B cell (primary cell): ENCODE measurements around the gene SLC9A3. TPM values are rescaled to one million over a fixed set of nuclear protein-coding genes. Genes with fewer than 3 reads are reported as not detected.

Experiments used
- ATAC-seq: fragments of 200-7000 bp; cut with Tn5 transposase; one replicate; pipeline ENCODE4 v1.10.0; 2021; ENCODE audit warnings: low read depth, mild to moderate bottlenecking, moderate number of reproducible peaks, moderate library complexity
- CTCF ChIA-PET: fragments of 350-600 bp; sonication (Branson Sonifier 250); formaldehyde crosslinking; loops from one replicate; lab custom pipeline; 2021; ENCODE audit warnings: antibody characterized with exemption, inconsistent platforms; lab: Charles Lee
- POLR2A ChIA-PET: fragments of 350-600 bp; sonication (Branson Sonifier 250); formaldehyde crosslinking; loops from one replicate; lab custom pipeline; 2021; ENCODE audit warnings: antibody characterized with exemption; lab: Charles Lee
- DNase-seq: peaks from one replicate; pipeline ENCODE4 v3.0.0; 2013
- H2AFZ ChIP-seq: 2 replicates; pipeline ENCODE4 v1.6.1; 2012; ENCODE audit warnings: mild to moderate bottlenecking, low read depth, low read length; ENCODE audit not compliant: insufficient read depth, poor library complexity, severe bottlenecking
- H3K27ac ChIP-seq, 2 donors: 1 replicate in 1 of 2; 2 replicates in 1 of 2; pipeline ENCODE4 v1.5.1; 2012 to 2013; ENCODE audit warnings: low read length in 2 of 2, mild to moderate bottlenecking in 2 of 2, moderate library complexity in 1 of 2
- H3K27me3 ChIP-seq, 4 experiments: fragments of 200-600 bp in 1 of 4; sonication (generic) in 1 of 4; replicated peaks in 1 of 4; 1 replicate in 2 of 4; 2 replicates in 2 of 4; pipeline versions ENCODE4 v1.6.1 to v1.7.0; 2013 to 2016; ENCODE audit warnings: low read length in 3 of 4, mild to moderate bottlenecking in 2 of 4, mixed read lengths in 1 of 4, moderate library complexity in 1 of 4; ENCODE audit not compliant: insufficient read depth in 4 of 4, control insufficient read depth in 3 of 4; ENCODE audit errors: control extremely low read depth in 1 of 4
- H3K36me3 ChIP-seq, 2 experiments: replicated peaks in 1 of 2; 1 replicate in 1 of 2; 2 replicates in 1 of 2; pipeline versions ENCODE4 v1.6.1 to v1.7.1; 2013; ENCODE audit warnings: low read length in 1 of 2; ENCODE audit not compliant: insufficient read depth in 2 of 2, control insufficient read depth in 1 of 2; ENCODE audit errors: control extremely low read depth in 1 of 2, extremely low read depth in 1 of 2
- H3K4me1 ChIP-seq, 2 donors: fragments of 200-600 bp in 1 of 2; sonication (generic) in 1 of 2; 1 replicate in 1 of 2; 2 replicates in 1 of 2; pipeline versions ENCODE4 v1.5.1 to v1.6.1; 2013 to 2017; ENCODE audit warnings: low read length in 2 of 2; ENCODE audit not compliant: control insufficient read depth in 2 of 2, insufficient read depth in 2 of 2
- H3K4me2 ChIP-seq: replicated peaks from 2 replicates; pipeline ENCODE3; 2012; ENCODE audit warnings: mild to moderate bottlenecking, low read depth, low read length; ENCODE audit not compliant: poor library complexity, severe bottlenecking
- H3K4me3 ChIP-seq, 5 experiments: fragments of 200-600 bp in 1 of 5; sonication (generic) in 1 of 5; 1 replicate in 3 of 5; 2 replicates in 2 of 5; pipeline versions ENCODE4 v1.5.1 to v1.7.0; 2011 to 2016; ENCODE audit warnings: low read length in 4 of 5, mild to moderate bottlenecking in 4 of 5, low read depth in 2 of 5, control low read depth in 1 of 5, moderate library complexity in 1 of 5; ENCODE audit not compliant: insufficient read depth in 1 of 5; ENCODE audit errors: control extremely low read depth in 1 of 5, extremely low read depth in 1 of 5
- H3K79me2 ChIP-seq: fragments of 200-600 bp; sonication (generic); one replicate; pipeline ENCODE4 v1.6.0; 2016; ENCODE audit warnings: low read length; ENCODE audit not compliant: control insufficient read depth, insufficient read depth
- H3K9ac ChIP-seq: fragments of 200-600 bp; sonication (generic); 2 replicates; pipeline ENCODE4 v1.6.1; 2017; ENCODE audit warnings: mild to moderate bottlenecking, low read length, moderate library complexity
- H3K9me3 ChIP-seq, 3 donors: one replicate each; pipeline versions ENCODE4 v1.6.1 to v1.7.1; 2013; ENCODE audit warnings: low read length in 2 of 3; ENCODE audit not compliant: control insufficient read depth in 2 of 3, insufficient read depth in 1 of 3; ENCODE audit errors: control extremely low read depth in 1 of 3
- H4K20me1 ChIP-seq: 2 replicates; pipeline ENCODE4 v1.6.0; 2012; ENCODE audit warnings: mild to moderate bottlenecking, low read length; ENCODE audit not compliant: insufficient read depth, control insufficient read depth, poor library complexity, severe bottlenecking
- H3K27ac Mint-ChIP-seq: one replicate; pipeline ENCODE4 v1.8.0; 2021; ENCODE audit warnings: mixed read lengths
- H3K27me3 Mint-ChIP-seq: one replicate; pipeline ENCODE4 v1.8.0; 2021; ENCODE audit warnings: mixed read lengths
- H3K4me1 Mint-ChIP-seq: one replicate; pipeline ENCODE4 v1.8.0; 2021; ENCODE audit warnings: mixed read lengths
- H3K4me3 Mint-ChIP-seq: one replicate; pipeline ENCODE4 v1.8.0; 2021; ENCODE audit warnings: mixed read lengths
- H3K9me3 Mint-ChIP-seq: one replicate; pipeline ENCODE4 v1.8.0; 2022; ENCODE audit warnings: mixed read lengths; ENCODE audit not compliant: insufficient read depth
- EZH2 ChIP-seq: IDR thresholded peaks from 2 replicates; pipeline ENCODE4 v1.6.1; 2012; ENCODE audit warnings: borderline replicate concordance, low read depth, mild to moderate bottlenecking, moderate library complexity, low read length; ENCODE audit not compliant: insufficient read depth, poor library complexity, severe bottlenecking
- WGBS: methylation state at CpG from one replicate; pipeline ENCODE4 v1.1.5; 2013; ENCODE audit warnings: missing lambda C conversion rate; ENCODE audit not compliant: insufficient coverage; 5-methylcytosine and 5-hydroxymethylcytosine counted together
- intact Hi-C: fragments of 100-400 bp; cut with micrococcal nuclease; formaldehyde crosslinking; loops from one replicate; pipeline ENCODE4 v1.10.0; 2022
- polyA plus RNA-seq: library from polyadenylated mRNA; depleted of rRNA; stranded (reverse); fragments of >200 nt; gene quantifications from 2 replicates; pipeline ENCODE4 v1.2.3, GENCODE V29; 2012
- total RNA-seq, 2 donors: library from RNA; stranded (reverse); fragments of 120-200 nt in 1 of 2; gene quantifications; 1 replicate in 1 of 2; 2 replicates in 1 of 2; pipeline versions ENCODE4 v1.2.3 to v1.2.4, GENCODE V29; 2013 to 2022
- TF ChIP-seq, protein P1 (sequence below): fragments of 200-600 bp; IDR thresholded peaks from one replicate; pipeline ENCODE4 v1.8.0; 2022; ENCODE audit warnings: antibody characterized with exemption, mild to moderate bottlenecking

SLC9A3 gene
- total and polyA plus RNA-seq, 2 donors (not counting 1 experiment from before 2014, with no cell fraction given): 0.84 to 2.0 TPM

GRCh38 chr5:570446-570845 is 46.2 kb upstream of the SLC9A3 start:
- WGBS: 96% methylated on average over 17 of the region's 17 CpGs
- Mint-ChIP-seq H3K4me3 (no peak overlapping the region), H3K9me3 (peaks cover 4% of the 10 kb centered on the region), H3K4me1 (peaks cover 3% of the 10 kb centered on the region), H3K27me3 (peaks cover 43% of the 10 kb centered on the region), H3K27ac (no peak overlapping the region)
- no peak overlapping the region for H3K4me2 ChIP-seq
- ChIA-PET CTCF (no interaction called here), POLR2A (no interaction called here)
- TF ChIP-seq, protein P1, sequence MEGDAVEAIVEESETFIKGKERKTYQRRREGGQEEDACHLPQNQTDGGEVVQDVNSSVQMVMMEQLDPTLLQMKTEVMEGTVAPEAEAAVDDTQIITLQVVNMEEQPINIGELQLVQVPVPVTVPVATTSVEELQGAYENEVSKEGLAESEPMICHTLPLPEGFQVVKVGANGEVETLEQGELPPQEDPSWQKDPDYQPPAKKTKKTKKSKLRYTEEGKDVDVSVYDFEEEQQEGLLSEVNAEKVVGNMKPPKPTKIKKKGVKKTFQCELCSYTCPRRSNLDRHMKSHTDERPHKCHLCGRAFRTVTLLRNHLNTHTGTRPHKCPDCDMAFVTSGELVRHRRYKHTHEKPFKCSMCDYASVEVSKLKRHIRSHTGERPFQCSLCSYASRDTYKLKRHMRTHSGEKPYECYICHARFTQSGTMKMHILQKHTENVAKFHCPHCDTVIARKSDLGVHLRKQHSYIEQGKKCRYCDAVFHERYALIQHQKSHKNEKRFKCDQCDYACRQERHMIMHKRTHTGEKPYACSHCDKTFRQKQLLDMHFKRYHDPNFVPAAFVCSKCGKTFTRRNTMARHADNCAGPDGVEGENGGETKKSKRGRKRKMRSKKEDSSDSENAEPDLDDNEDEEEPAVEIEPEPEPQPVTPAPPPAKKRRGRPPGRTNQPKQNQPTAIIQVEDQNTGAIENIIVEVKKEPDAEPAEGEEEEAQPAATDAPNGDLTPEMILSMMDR: no peak
- TF ChIP-seq EZH2: no peak
- no peak overlapping the region for H3K9ac ChIP-seq
- ATAC-seq (no peak), DNase-seq (no peak)
- peaks cover 0 to 23% (median under 1%) of the 10 kb centered on the region in 3 donors for H3K9me3 ChIP-seq
- no peaks in the 10 kb centered on the region for H4K20me1 ChIP-seq
- H3K79me2 ChIP-seq: no peaks in the 10 kb centered on the region
- peaks cover 0 to 22% (median 0%) of the 10 kb centered on the region in 4 experiments for H3K27me3 ChIP-seq
- H3K36me3 ChIP-seq: no peaks in the 10 kb centered on the region
- intact Hi-C loops: no loop called here
- H3K4me1 ChIP-seq: no peaks in the 10 kb centered on the region
- no peak overlapping the region for H3K27ac ChIP-seq
- no peak overlapping the region for H2AFZ ChIP-seq
- no peak overlapping the region for H3K4me3 ChIP-seq

DNA sequence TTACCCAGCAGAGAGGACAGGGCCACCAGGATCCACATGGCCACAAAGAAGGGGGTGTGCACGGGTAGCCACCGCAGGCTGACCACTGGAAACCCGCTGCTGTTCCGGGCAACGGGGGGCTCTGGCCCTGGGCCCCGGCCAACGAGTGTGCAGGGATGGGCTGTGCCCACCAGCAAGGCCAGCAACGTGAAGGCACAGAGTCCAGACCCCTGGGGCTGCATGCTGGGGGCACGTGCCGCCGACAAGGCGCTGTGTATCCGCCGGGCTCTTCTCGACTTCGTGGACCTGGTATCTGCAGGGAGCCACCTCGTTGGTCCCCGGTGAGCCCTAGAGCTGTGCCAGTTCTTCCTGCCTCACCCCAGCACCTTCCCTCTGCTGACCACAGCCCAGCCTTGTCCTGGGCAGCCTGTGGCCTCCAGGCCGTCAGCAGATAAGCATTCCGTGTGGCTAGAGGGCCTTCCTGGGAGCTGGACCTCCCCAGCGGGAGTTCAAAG is 45.7 kb upstream of the SLC9A3 start:
- no peak for DNase-seq
- no peak overlapping the region for H3K27ac Mint-ChIP-seq
- no peaks in the 10 kb centered on the region for H3K9me3 Mint-ChIP-seq
- no peak for ATAC-seq
- H3K27ac ChIP-seq: no peak overlapping the region
- H3K27me3 Mint-ChIP-seq: peaks cover 37% of the 10 kb centered on the region
- TF ChIP-seq, protein P1: no peak
- no peak for TF ChIP-seq EZH2
- H3K4me1 ChIP-seq: no peaks in the 10 kb centered on the region
- WGBS: 88% methylated on average over 21 of the region's 21 CpGs
- H3K9me3 ChIP-seq: peaks cover 0 to 18% (median 0%) of the 10 kb centered on the region in 3 donors
- no peak overlapping the region for H3K4me3 ChIP-seq
- intact Hi-C loops: no loop called here
- no peak overlapping the region for H3K4me3 Mint-ChIP-seq
- no peak overlapping the region for H3K4me2 ChIP-seq
- H2AFZ ChIP-seq: no peak overlapping the region
- no peak overlapping the region for H3K9ac ChIP-seq
- POLR2A ChIA-PET: no interaction called here
- H3K36me3 ChIP-seq: no peaks in the 10 kb centered on the region
- CTCF ChIA-PET: no interaction called here
- no peaks in the 10 kb centered on the region for H4K20me1 ChIP-seq
- no peaks in the 10 kb centered on the region for H3K79me2 ChIP-seq
- peaks cover 0 to 22% (median 0%) of the 10 kb centered on the region in 4 experiments for H3K27me3 ChIP-seq
- peaks cover 3% of the 10 kb centered on the region for H3K4me1 Mint-ChIP-seq
